DMS53 treated with DMSO at 0.1 percent for 48 hours (cell line): ENCODE measurements around the gene RAD50.
"Not testable (repeated sequence)": the region's sequence is repeated elsewhere in the genome, so short reads cannot be mapped to it uniquely, and the experiment has no call there.

ENCODE experiments used
- DNase-seq: peaks from one replicate; lab custom pipeline; 2025; ENCODE audit not compliant: unreplicated experiment; lab: John Stamatoyannopoulos, UW

Gene RAD50

GRCh38 chr5:132557478-132558172, 848 bp downstream of the RAD50 start:
- peak; percentile 31 for DNase-seq

DNA sequence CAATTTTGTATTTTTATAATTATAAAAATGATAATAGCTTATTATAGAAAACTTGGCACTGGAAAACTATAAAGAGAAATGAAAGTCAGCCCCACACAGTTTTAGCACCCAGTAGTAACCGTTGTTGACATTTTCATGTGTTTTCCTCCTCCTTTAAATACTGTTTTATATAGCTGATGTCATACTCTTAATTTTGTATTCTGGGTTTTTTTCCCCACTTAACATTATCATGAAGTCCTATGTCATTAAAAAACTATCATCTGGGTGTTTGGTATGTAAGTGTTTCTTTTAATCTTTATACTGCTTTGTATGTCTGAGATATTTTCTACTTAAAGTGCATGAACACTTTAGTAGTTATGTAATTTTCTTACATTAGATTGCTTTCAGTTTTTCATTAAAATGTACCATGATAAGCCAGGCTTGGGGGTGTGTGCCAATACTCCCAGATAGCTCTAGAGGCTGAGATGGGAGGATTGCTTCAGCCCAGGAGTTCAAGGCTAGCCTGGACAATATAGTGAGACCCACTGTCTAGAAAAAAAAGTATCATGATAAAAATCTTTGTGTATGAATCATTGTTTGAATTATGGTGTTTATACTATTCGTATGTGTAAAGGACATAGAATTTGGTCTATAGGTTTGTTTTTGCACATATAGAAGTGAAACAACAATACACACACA, 2.7 kb downstream of the RAD50 start:
- no peak for DNase-seq

DNA sequence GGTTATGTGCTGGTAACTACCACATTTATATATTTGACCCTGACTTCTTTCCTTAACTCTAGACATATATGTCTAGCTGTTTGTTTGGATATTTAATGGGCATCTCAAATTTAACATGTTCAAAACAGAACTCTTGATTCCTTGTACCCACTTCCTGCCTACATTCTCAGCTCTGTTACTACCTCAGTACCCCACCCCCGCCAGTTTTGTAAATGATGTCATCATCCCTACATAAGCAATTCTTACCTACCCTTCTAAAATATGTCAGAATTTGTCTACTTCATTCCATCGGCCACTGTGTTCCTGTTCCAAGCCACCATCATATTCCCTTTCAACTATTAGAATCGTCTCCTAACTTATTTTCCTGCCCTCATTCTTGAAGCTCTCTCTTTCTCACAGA, 4.8 kb downstream of the RAD50 start:
- no peak for DNase-seq

- not testable (repeated sequence) for DNase-seq
Measured at GRCh38 chr5:132564555-132564954, 7.8 kb downstream of the RAD50 start.

DNA sequence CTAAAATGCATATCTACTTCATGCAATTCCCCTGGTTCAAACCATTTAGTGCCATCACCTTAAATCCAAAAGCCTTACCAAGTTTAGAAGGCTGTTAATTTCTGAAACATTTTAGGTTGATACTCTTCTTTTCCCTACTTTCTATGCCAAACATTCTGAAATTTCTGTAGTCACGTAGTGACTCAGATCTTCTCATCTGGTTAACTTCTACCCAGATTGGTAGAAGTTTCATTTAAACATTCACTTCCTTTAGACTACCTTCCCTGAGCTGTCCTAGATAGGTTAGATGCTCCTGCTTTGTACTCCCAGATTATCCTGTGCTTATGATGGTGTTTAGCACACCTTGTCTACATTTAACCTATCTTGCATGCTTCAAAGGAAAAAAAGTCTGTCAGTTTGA, 9.9 kb downstream of the RAD50 start:
- no peak for DNase-seq

- no peak for DNase-seq
Measured at GRCh38 chr5:132576123-132576522, 19.3 kb downstream of the RAD50 start.

GRCh38 chr5:132584560-132584959, 27.8 kb downstream of the RAD50 start:
- not testable (repeated sequence) for DNase-seq

DNA sequence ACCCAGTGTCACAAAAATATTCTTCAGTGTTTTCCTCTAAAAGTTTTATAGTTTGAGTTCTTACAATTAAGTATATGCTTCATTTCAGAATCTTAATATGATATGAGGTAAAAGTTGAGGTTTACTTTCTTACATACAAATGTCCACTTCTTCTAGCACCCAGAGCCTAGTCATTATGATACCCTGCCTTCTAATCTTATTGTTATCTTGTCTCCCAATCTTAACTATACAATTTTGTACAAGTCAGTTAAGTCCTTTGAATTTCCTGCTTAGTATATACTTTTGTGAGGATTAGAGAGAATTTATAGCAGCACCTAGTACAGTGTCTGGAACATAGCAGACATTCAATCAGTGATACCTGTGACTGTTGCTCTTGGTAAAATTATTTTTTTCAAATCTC, 29.3 kb downstream of the RAD50 start:
- DNase-seq: no peak

GRCh38 chr5:132589467-132589866, 32.7 kb downstream of the RAD50 start:
- DNase-seq: no peak

DNA sequence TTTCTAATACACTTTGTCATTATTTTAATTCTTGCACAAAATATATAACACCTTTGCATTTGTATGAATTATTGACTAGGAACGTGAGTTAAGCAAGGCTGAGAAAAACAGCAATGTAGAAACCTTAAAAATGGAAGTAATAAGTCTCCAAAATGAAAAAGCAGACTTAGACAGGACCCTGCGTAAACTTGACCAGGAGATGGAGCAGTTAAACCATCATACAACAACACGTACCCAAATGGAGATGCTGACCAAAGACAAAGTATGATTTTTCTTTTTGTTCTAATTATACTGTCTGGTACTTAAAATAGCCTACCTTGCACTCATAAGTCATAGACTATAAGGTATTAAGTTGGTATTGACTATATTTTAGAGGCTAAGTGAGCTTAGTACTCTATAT, 34.4 kb downstream of the RAD50 start:
- no peak for DNase-seq

DNA sequence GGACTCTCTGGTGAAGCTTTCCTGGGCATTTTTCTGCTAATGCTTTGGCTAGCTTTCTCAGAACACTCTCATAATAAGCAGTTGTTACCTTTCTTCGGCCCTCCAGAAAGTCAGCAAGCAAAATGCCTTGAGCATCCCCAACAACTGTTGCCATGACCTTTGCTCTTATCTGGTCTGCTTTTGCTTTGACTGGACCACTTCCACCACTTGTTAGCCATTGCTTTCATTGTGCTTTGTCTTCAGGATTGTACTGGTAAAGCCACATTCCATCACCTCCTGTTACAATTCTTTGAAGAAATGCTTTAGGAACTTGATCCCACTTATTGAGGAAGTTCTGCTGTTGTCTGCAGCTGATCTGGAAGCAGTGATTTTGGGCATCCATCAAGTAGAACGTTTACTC, 35.7 kb downstream of the RAD50 start:
- no peak for DNase-seq

GRCh38 chr5:132594170-132594569, 37.4 kb downstream of the RAD50 start:
- DNase-seq: no peak

DNA sequence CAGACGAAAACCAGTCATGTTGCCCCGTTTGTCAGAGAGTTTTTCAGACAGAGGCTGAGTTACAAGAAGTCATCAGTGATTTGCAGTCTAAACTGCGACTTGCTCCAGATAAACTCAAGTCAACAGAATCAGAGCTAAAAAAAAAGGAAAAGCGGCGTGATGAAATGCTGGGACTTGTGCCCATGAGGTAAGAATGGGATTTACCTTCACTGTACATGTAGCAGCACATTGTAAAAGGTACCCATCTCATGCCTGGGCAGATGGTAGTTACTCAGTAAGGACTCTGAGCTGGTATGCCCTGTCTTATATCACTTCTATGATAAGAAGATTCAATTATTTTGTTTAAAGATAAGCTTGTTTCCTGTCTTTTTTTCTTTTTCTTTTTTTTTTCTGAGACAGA, 38.8 kb downstream of the RAD50 start:
- DNase-seq: no peak

- DNase-seq: no peak
Measured at GRCh38 chr5:132601071-132601728, 44.4 kb downstream of the RAD50 start.

DNA sequence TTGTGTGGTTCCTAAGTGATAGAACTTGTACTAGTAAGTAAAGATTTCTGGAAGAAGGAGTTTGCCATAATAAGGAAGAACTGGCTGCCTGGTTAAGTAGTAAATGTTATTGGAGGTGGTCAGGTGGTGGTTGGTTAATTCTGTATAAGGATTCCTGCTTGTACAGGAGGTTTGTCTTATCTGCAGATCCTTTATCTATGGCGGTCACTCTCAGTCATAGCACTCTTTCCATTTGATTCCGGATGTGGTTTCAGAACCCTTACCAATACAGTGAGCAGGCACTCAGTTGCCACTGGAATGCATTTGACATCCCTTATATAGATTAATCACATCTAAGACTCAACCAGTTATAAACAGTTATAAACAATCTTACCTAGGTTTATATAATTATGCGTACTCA, 50.3 kb downstream of the RAD50 start:
- DNase-seq: no peak

DNA sequence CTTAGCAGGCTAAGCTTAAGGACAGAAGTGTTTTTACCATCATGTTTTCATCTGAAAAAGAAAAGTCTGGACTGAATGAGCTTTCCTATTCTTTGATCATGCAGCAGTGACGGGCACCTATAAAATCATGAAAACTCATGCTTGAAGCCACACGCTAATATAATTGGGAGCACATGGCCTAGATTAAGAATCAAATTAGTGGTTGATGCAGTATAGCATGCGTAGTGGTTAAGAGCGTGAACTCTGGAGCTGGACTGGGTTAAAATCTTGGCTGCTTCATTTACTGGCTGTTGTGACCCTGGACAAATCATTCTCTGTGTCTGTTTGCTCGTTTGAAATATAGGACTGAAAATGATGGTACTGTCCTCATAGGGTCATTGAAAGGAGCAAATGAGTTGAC, 51.3 kb downstream of the RAD50 start:
- no peak for DNase-seq

DNA sequence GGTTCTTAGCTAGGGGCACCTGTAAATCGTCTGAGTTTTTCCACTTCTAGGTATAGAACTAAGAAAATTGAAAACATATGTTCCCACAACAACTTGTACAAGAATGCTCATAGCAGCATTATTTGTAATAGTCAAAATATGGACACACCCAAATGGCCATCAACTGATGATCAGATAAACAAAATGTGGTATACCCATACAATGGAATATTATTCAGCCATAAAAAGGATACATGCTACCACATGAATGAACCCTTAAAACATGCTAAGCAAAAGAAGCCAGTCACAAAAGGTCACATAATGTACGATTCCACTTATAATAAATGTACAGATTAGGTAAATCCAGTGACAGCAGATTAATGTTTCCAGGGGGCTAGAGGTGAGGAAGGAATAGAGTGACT, 55.2 kb downstream of the RAD50 start:
- no peak for DNase-seq

- DNase-seq: no peak
Measured at GRCh38 chr5:132612846-132613245, 56.1 kb downstream of the RAD50 start.

DNA sequence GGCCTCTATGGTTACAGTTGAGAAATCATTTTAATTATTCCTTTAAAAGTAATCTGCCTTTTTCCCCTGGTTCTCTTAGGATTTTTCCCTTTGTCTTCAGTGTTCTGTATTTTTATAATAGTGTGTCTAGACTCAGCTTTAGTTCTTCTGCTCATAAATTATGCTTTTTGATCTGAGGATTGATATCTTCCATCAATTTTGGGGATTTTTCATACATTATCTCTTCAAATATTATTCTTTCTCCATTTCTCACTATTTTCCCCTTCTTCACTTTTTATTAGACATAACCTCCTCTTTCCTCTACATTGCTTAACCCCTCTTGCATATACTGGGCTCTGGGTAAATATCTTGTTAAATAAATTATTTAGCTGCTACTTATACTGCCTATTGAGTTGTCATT, 64.9 kb downstream of the RAD50 start:
- no peak for DNase-seq

DNA sequence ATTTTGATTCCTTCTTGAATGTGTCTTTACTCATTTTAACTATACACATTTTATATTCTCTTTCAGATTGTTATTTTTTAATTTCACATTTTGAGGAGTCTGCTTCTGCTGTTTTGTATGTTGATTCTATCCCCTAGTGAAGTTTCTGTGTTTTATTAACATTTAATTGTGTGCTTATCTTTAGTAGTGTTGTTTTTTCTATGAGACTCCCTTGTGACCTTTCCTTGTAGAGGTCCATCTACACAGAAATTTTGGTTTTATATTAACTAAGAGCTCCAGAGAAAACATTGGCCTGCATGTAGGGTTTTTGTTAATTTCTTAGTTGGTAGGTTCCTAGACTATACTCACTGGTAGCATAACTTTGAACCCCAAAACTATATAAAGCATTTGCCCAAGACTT, 65.8 kb downstream of the RAD50 start:
- no peak for DNase-seq

- no peak for DNase-seq
Measured at GRCh38 chr5:132627470-132627869, 70.7 kb downstream of the RAD50 start.

DNA sequence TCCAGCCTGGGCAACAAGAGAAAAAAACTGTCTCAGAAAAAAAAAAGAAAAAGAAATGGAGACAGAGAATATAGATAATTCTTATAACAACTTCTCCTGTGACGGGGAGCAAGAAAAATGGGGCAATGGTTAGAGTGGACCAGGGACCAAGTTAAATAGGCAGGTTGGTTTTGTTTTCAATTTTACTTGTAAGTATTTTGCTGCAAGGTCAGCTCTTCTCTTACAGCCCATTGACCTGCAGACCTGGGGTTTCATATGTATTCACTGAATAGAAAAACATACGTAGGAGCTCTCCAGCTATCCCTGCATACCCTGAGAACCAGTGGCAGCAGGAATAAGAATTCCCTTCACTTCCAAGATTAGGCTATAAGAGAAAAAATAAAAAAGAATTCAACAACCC, 72.0 kb downstream of the RAD50 start:
- no peak for DNase-seq
